HFFc6 (cell line): ENCODE measurements around the gene SPP2. TPM values are rescaled to one million over a fixed set of nuclear protein-coding genes. Genes with fewer than 3 reads are reported as not detected.

Experiments used
- DNase-seq: peaks from one replicate; pipeline ENCODE4 v3.0.0-alpha.2; 2018
- H3K27ac Mint-ChIP-seq: 2 replicates; pipeline ENCODE4 v1.8.0; 2020; ENCODE audit warnings: mild to moderate bottlenecking, mixed read lengths
- H3K27me3 Mint-ChIP-seq: 2 replicates; pipeline ENCODE4 v1.8.0; 2021; ENCODE audit warnings: mild to moderate bottlenecking, moderate library complexity, mixed read lengths; ENCODE audit not compliant: insufficient read depth
- H3K36me3 Mint-ChIP-seq: 2 replicates; pipeline ENCODE4 v1.8.0; 2021; ENCODE audit warnings: low read depth, mixed read lengths
- H3K4me1 Mint-ChIP-seq: 2 replicates; pipeline ENCODE4 v1.8.0; 2020; ENCODE audit warnings: low read depth, mixed read lengths
- H3K4me3 Mint-ChIP-seq: 2 replicates; pipeline ENCODE4 v1.8.0; 2020; ENCODE audit warnings: mild to moderate bottlenecking, moderate library complexity, mixed read lengths
- H3K9me3 Mint-ChIP-seq: 2 replicates; pipeline ENCODE4 v1.8.0; 2020; ENCODE audit warnings: mild to moderate bottlenecking, mixed read lengths
- total RNA-seq, 6 experiments: library from RNA; stranded (reverse); fragmentation: NEBNext Ultra II Directional; extraction: Animal tissue kit (Norgen Biotek cat#: 25700); gene quantifications; 2 replicates in 1 of 6; 3 replicates in 5 of 6; pipeline ENCODE4 v1.2.3, GENCODE V29; 2021
- TF ChIP-seq, protein P1 (sequence below): fragments of 200-600 bp; sonication (generic); IDR thresholded peaks from 2 replicates; pipeline ENCODE4 v1.5.0; 2021; ENCODE audit warnings: antibody characterized with exemption, mild to moderate bottlenecking

SPP2 gene
- total RNA-seq, 6 experiments from 2014 or later, result not detected

DNA sequence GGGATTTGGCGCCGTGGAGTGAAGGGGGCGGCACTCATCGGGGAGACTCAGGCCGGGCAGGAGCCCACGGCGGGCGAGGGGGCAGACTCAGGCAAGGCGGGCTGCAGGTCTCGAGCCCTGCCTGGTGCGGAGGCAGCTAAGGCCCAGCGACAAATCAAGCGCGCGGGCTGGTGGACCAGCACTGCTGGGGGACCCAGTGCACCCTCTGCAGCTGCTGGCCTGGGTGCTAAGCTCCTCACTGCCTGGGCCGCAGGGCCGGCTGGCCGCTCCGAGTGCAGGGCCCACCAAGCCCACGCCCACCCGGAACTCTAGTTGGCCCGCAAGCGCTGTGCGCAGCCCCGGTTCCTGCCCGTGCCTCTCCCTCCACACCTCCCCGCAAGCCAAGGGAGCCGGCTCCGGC is 26.2 kb upstream of the SPP2 start:
- DNase-seq, result no peak
- TF ChIP-seq, protein P1, sequence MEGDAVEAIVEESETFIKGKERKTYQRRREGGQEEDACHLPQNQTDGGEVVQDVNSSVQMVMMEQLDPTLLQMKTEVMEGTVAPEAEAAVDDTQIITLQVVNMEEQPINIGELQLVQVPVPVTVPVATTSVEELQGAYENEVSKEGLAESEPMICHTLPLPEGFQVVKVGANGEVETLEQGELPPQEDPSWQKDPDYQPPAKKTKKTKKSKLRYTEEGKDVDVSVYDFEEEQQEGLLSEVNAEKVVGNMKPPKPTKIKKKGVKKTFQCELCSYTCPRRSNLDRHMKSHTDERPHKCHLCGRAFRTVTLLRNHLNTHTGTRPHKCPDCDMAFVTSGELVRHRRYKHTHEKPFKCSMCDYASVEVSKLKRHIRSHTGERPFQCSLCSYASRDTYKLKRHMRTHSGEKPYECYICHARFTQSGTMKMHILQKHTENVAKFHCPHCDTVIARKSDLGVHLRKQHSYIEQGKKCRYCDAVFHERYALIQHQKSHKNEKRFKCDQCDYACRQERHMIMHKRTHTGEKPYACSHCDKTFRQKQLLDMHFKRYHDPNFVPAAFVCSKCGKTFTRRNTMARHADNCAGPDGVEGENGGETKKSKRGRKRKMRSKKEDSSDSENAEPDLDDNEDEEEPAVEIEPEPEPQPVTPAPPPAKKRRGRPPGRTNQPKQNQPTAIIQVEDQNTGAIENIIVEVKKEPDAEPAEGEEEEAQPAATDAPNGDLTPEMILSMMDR, result no peak
- no peak overlapping the region for H3K27ac Mint-ChIP-seq
- peaks cover 8% of the 10 kb centered on the region; the same call in 1 of the 2 replicates for H3K27me3 Mint-ChIP-seq
- H3K4me1 Mint-ChIP-seq, result peaks cover 14% of the 10 kb centered on the region
- H3K4me3 Mint-ChIP-seq, result no peak overlapping the region
- H3K36me3 Mint-ChIP-seq, result peaks cover 9% of the 10 kb centered on the region; the same call in 1 of the 2 replicates
- H3K9me3 Mint-ChIP-seq, result peaks cover 10% of the 10 kb centered on the region

DNA sequence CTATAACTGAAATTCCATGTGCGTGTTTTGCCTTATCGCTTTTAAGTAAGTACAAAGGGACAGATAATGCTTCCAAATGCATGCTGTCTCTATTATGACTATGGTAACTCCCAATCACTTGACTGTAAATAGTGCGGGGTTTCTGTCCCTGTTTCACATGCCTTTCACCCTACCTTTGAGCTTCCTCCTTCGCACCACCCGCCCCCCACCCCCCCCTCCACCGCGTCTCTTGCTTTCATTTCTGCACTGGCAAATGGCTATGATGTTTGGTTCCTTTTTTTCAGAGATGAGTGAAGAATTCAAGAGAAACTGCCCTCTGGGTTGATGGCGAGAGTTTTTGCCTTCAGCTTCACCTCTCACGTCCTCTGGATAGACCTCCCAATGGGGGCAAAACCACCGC is 25.0 kb upstream of the SPP2 start:
- Mint-ChIP-seq H3K27me3 (peaks cover 9% of the 10 kb centered on the region; the same call in 1 of the 2 replicates), H3K9me3 (peaks cover 10% of the 10 kb centered on the region), H3K4me3 (peak overlapping the region; percentile 83), H3K4me1 (peaks cover 16% of the 10 kb centered on the region), H3K36me3 (peaks cover 9% of the 10 kb centered on the region; the same call in 1 of the 2 replicates), H3K27ac (no peak overlapping the region)
- TF ChIP-seq, protein P1, result no peak
- no peak for DNase-seq

DNA sequence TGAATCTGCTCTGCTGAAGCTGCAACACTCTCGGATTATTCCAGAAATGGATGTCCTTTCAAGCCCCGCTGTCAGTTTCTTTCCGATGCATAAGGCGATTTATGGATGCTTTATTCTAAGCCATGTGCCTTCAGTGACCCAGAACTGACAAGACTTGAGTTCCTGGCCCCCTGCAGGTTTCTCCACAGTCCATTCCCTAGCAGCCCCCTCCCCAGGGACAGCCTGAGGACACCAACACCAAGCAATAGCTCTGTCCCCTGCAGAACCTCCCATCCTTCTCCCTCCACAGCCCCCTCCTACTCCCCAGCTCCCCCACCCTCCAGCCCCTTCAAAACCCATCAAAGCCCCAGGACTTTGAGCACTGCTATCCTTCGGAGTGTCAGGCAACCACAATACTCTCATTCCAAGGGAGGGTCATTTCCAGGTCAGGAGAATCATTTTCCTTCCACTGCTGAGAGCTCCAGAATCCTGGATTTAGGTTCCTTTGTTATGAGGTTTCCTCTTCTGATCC is 24.6 kb upstream of the SPP2 start:
- TF ChIP-seq, protein P1, result no peak
- Mint-ChIP-seq H3K27ac (no peak overlapping the region), H3K36me3 (peaks cover 9% of the 10 kb centered on the region; the same call in 1 of the 2 replicates), H3K27me3 (peaks cover 9% of the 10 kb centered on the region; the same call in 1 of the 2 replicates), H3K4me3 (peak overlapping the region; percentile 83), H3K4me1 (peaks cover 16% of the 10 kb centered on the region), H3K9me3 (peaks cover 10% of the 10 kb centered on the region)
- DNase-seq, result no peak

DNA sequence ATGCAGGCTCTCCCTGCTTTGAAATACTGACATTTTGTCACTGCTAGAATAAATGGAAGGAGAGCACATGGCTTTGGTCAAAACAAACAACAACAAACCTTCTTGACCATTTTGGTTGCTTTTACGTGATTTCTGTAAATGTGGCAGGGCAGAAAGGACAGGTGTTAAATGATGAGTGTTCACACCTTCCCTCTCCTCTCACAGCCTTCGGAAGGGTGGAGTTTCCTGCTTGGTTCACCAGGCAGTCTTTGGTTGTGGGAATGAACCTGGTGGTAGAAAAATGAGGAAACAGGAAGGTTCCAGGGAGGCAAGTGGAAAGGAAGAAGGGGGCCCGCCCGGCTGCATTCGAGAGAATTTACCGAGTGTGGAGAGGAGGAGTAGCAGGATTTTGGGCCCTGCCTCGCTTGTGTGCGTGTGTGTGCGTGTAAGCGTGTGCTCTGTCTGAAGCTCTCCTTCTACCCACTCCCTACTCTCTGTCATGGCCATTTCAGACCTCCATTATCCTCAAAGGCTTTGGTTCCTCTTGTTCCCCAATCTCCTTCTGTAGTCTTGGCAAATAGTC is 23.7 kb upstream of the SPP2 start:
- no peak overlapping the region for H3K27ac Mint-ChIP-seq
- peaks cover 9% of the 10 kb centered on the region; the same call in 1 of the 2 replicates for H3K27me3 Mint-ChIP-seq
- no peak for DNase-seq
- peaks cover 9% of the 10 kb centered on the region; the same call in 1 of the 2 replicates for H3K36me3 Mint-ChIP-seq
- no peak overlapping the region for H3K4me3 Mint-ChIP-seq
- TF ChIP-seq, protein P1, result no peak
- H3K9me3 Mint-ChIP-seq, result peaks cover 10% of the 10 kb centered on the region
- peaks cover 16% of the 10 kb centered on the region for H3K4me1 Mint-ChIP-seq

DNA sequence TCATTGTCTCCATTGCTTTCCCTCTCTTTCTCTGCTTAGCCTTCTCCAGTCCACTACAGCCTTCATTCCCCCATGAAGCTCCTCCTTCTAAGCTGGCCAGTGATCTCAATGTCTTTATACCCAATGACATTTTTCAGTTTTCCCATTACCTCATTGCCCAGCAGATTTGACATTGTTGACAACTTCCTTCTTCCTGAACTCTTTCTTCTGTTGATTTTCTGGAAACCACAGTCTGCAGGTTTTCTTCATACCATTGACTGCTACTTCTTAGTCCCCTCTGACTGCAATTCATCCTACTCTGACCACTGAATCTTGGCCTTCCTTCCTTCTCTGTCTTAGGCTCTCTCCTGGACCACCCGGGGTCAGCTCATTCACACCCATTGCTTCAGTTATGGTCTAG is 22.9 kb upstream of the SPP2 start:
- Mint-ChIP-seq H3K36me3 (peaks cover 9% of the 10 kb centered on the region; the same call in 1 of the 2 replicates), H3K9me3 (peaks cover 10% of the 10 kb centered on the region), H3K4me1 (peaks cover 21% of the 10 kb centered on the region), H3K27me3 (peaks cover 7% of the 10 kb centered on the region; the same call in 1 of the 2 replicates), H3K27ac (no peak overlapping the region), H3K4me3 (no peak overlapping the region)
- no peak for DNase-seq
- TF ChIP-seq, protein P1, result no peak
